Measurements from ENCODE around the gene CUL4B.
"Not testable (repeated sequence)": the region's sequence is repeated elsewhere in the genome, so short reads cannot be mapped to it uniquely, and the experiment has no call there.

The CUL4B gene

GRCh38 chrX:120560842-120561633 lies at the start of gene CUL4B:
Gene CUL4B (minus strand): TSS chrX:120560962. CDS start chrX:120560638, 324 bp downstream.
- H3K4me3 ChIP-seq (replicated peaks in 1 of 2; ENCODE audit: low read depth in 2 of 2, low read length in 2 of 2), result peak within 1 kb of the TSS; percentile 64 to 72
- DNase-seq (ENCODE audit: low read depth in 2 of 2), result peak; percentile 96 to 98
- TF ChIP-seq CTCF (IDR thresholded peaks at IDR 0.05; ENCODE audit: low read depth, low read length), result no peak

GRCh38 chrX:120604361-120604782 lies 43.6 kb upstream of the CUL4B start:
- peak; percentile 66 to 74 for DNase-seq (ENCODE audit: low read depth in 2 of 2)
- H3K4me3 ChIP-seq (replicated peaks in 1 of 2; ENCODE audit: low read depth in 2 of 2, low read length in 2 of 2), result peak overlapping the region; percentile 59 to 65
- TF ChIP-seq CTCF (IDR thresholded peaks at IDR 0.05; ENCODE audit: low read depth, low read length), result no peak

GRCh38 chrX:120603707-120604360 lies 43.1 kb upstream of the CUL4B start, which contains the start of gene MCTS1:
Gene MCTS1 (plus strand): TSS chrX:120604101. CDS start chrX:120604237, 136 bp downstream.
- DNase-seq (ENCODE audit: low read depth in 2 of 2), result peak; percentile 97
- no peak for TF ChIP-seq CTCF (IDR thresholded peaks at IDR 0.05; ENCODE audit: low read depth, low read length)
- H3K4me3 ChIP-seq (replicated peaks in 1 of 2; ENCODE audit: low read depth in 2 of 2, low read length in 2 of 2), result peak within 1 kb of the TSS; percentile 59 to 65

GRCh38 chrX:120585702-120586101 lies 24.9 kb upstream of the CUL4B start:
- H3K4me3 ChIP-seq (replicated peaks in 1 of 2; ENCODE audit: low read depth in 2 of 2, low read length in 2 of 2), result no peak overlapping the region
- no peak for TF ChIP-seq CTCF (IDR thresholded peaks at IDR 0.05; ENCODE audit: low read depth, low read length)

GRCh38 chrX:120575379-120576114 lies 14.8 kb upstream of the CUL4B start:
- H3K4me3 ChIP-seq (replicated peaks in 1 of 2; ENCODE audit: low read depth in 2 of 2, low read length in 2 of 2), result no peak overlapping the region
- no peak for TF ChIP-seq CTCF (IDR thresholded peaks at IDR 0.05; ENCODE audit: low read depth, low read length)
- DNase-seq (ENCODE audit: low read depth in 2 of 2), result no peak

More at GRCh38 chrX:120585702-120586101, 24.9 kb upstream of the CUL4B start:
- no peak for DNase-seq (ENCODE audit: low read depth in 2 of 2)

- DNase-seq (ENCODE audit: low read depth in 2 of 2); H3K4me3 ChIP-seq (replicated peaks in 1 of 2; ENCODE audit: low read depth in 2 of 2, low read length in 2 of 2): not testable (repeated sequence)
These were observed 13.0 kb upstream of the CUL4B start for GRCh38 chrX:120573806-120574205.

Measured in cardiac fibroblast (primary cell).